ENCODE results near the gene CRABP2.

The CRABP2 gene

DNA sequence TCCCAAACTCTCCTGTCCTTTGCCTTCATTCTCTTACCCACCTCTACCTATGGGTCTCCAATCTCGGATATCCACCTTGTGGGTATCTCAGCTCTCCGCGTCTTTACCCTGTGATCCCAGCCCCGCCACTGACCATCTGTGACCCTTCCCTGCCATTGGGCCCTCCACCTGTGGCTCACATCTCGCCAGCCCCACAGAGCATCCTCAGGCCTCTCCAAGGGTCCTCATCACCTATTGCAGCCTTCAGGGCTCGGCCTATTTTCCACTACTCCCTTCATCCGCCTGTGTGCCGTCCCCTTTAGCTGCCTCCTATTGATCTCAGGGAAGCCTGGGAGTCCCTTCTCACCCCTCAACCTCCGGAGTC is 52.4 kb downstream of the CRABP2 start:
- DNase-seq = no peak

DNA sequence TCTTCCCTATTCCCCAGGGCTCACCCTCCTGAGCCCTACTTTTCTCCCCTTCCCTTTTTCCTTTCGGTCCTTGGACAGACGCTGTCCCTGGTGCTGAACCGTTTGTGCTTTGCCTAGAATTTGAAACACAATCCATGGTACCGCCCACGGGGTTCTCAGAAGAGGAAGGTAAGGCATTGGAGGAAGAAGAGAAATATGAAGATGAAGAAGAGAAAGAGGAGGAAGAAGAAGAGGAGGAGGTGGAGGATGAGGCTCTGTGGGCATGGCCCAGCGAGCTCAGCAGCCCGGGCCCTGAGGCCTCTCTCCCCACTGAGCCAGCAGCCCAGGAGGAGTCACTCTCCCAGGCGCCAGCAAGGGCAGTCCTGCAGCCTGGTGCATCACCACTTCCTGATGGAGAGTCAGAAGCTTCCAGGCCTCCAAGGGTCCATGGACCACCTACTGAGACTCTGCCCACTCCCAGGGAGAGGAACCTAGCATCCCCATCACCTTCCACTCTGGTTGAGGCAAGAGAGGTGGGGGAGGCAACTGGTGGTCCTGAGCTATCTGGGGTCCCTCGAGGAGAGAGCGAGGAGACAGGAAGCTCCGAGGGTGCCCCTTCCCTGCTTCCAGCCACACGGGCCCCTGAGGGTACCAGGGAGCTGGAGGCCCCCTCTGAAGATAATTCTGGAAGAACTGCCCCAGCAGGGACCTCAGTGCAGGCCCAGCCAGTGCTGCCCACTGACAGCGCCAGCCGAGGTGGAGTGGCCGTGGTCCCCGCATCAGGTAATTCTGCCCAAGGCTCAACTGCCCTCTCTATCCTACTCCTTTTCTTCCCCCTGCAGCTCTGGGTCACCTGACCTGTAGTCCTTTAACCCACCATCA is 53.0 kb downstream of the CRABP2 start:
- no peak for DNase-seq

Data from stimulated activated naive CD4-positive, alpha-beta T cell treated with Interleukin-2 at 50 U/mL for 16 hours (primary cell).